HEK293 (cell line): ENCODE measurements around the gene TPM1.

Experiments
- ATF2 ChIP-seq: fragments of 450-650 bp; formaldehyde crosslinking; IDR thresholded peaks from 2 replicates; pipeline ENCODE4 v1.5.1; 2016; ENCODE audit warnings: missing biosample characterization, missing genetic modification characterization, low read depth
- CTCF ChIP-seq: fragments of 450-650 bp; formaldehyde crosslinking; IDR thresholded peaks from 2 replicates; pipeline ENCODE4 v1.5.1; 2016; ENCODE audit warnings: missing biosample characterization, missing genetic modification characterization
- MZF1 ChIP-seq: fragments of 450-650 bp; formaldehyde crosslinking; IDR thresholded peaks from 2 replicates; pipeline ENCODE4 v1.5.1; 2017; ENCODE audit warnings: missing biosample characterization, missing genetic modification characterization, borderline replicate concordance
- ZBTB20 ChIP-seq: fragments of 450-650 bp; formaldehyde crosslinking; IDR thresholded peaks from 2 replicates; pipeline ENCODE4 v1.5.1; 2016; ENCODE audit warnings: missing biosample characterization, missing genetic modification characterization
- ZNF133 ChIP-seq: fragments of 450-650 bp; formaldehyde crosslinking; IDR thresholded peaks from 2 replicates; pipeline ENCODE4 v1.5.1; 2016; ENCODE audit warnings: missing biosample characterization, missing genetic modification characterization
- ZNF184 ChIP-seq: fragments of 450-650 bp; IDR thresholded peaks from 2 replicates; pipeline ENCODE4 v1.5.1; 2018; ENCODE audit warnings: missing biosample characterization, mild to moderate bottlenecking, missing genetic modification characterization
- ZNF274 ChIP-seq, 2 experiments: fragments of 200-500 bp in 1 of 2; fragments of 450-650 bp in 1 of 2; sonication (Bioruptor generic) in 1 of 2; formaldehyde crosslinking in 1 of 2; IDR thresholded peaks; 2 replicates each; pipeline versions ENCODE4 v1.5.1 to v1.6.1; 2014 to 2016; ENCODE audit warnings: borderline replicate concordance in 1 of 2, inconsistent platforms in 1 of 2, low read length in 1 of 2, missing biosample characterization in 1 of 2, missing genetic modification characterization in 1 of 2
- ZNF670 ChIP-seq: fragments of 450-650 bp; formaldehyde crosslinking; IDR thresholded peaks from 2 replicates; pipeline ENCODE4 v1.5.1; 2016; ENCODE audit warnings: missing biosample characterization, missing genetic modification characterization, low read depth
- ZNF747 ChIP-seq: fragments of 450-650 bp; formaldehyde crosslinking; IDR thresholded peaks from 2 replicates; pipeline ENCODE4 v1.5.1; 2016; ENCODE audit warnings: missing biosample characterization, missing genetic modification characterization
- ZNF843 ChIP-seq: fragments of 450-650 bp; formaldehyde crosslinking; IDR thresholded peaks from 2 replicates; pipeline ENCODE4 v1.5.1; 2016; ENCODE audit warnings: missing biosample characterization, missing genetic modification characterization
- TF ChIP-seq, protein P1 (sequence below): fragments of 450-650 bp; formaldehyde crosslinking; IDR thresholded peaks from 2 replicates; pipeline ENCODE4 v1.5.1; 2016; ENCODE audit warnings: missing biosample characterization, missing genetic modification characterization

DNA sequence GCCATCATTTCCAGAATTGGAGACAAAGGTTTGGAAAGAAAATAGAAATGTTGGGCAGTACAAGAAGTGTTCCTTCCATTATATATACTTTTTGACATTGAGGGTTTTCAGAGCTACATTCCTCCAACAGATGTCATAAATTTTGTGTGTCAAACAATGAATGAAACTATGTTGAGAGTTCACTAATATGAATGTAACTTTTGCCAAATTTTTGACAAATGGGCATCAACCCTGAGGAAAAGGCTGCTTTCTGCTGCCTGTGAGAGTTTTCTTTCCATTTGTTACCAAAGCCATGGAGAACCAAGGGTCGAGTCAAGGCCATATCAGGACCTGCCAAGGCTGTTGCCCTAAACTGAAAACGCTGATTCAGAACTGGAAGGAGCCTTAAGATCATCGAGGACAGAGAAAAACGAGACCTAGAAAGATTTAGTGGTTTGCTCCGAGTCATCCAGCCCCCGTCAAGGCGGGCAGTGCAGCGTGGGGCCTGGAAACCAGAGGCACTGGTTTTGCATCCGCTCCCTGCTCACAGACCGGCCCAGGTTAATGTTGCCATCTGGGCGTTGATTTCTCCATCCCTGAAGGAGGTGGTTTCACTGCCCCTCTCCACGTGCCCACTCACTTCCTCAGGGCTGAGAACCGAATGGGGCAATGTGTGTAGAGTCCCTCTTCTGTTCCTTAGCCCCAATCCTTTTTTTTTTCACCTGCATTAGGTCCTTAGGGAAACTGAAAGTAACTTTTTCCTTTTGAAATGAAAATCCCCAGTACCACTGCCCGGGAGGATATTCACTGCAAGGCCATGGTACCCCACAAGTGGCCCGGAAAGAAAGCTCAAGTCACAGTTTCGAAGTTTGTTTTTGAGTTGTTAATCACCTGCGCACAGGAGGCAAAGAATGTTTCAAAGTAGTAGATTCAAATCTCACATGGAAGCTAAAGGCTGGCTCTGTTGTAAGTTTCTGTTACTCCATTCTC lies 32.8 kb downstream of the TPM1 start:
- TF ChIP-seq MZF1 (tag by site-specific recombination) (no peak), ZNF843 (tag by site-specific recombination) (no peak), ZNF274 (IDR thresholded peaks at IDR 0.05; ENCODE audit: low read length) (no peak), ZNF274 (tag by site-specific recombination; IDR thresholded peaks at IDR 0.05; ENCODE audit: borderline replicate concordance) (no peak), ZNF184 (no peak), ZBTB20 (tag by site-specific recombination) (no peak), CTCF (tag by site-specific recombination) (no peak), ZNF133 (tag by site-specific recombination) (no peak), ZNF747 (tag by site-specific recombination) (no peak), ATF2 (no peak), ZNF670 (tag by site-specific recombination) (no peak)
- TF ChIP-seq, protein P1, sequence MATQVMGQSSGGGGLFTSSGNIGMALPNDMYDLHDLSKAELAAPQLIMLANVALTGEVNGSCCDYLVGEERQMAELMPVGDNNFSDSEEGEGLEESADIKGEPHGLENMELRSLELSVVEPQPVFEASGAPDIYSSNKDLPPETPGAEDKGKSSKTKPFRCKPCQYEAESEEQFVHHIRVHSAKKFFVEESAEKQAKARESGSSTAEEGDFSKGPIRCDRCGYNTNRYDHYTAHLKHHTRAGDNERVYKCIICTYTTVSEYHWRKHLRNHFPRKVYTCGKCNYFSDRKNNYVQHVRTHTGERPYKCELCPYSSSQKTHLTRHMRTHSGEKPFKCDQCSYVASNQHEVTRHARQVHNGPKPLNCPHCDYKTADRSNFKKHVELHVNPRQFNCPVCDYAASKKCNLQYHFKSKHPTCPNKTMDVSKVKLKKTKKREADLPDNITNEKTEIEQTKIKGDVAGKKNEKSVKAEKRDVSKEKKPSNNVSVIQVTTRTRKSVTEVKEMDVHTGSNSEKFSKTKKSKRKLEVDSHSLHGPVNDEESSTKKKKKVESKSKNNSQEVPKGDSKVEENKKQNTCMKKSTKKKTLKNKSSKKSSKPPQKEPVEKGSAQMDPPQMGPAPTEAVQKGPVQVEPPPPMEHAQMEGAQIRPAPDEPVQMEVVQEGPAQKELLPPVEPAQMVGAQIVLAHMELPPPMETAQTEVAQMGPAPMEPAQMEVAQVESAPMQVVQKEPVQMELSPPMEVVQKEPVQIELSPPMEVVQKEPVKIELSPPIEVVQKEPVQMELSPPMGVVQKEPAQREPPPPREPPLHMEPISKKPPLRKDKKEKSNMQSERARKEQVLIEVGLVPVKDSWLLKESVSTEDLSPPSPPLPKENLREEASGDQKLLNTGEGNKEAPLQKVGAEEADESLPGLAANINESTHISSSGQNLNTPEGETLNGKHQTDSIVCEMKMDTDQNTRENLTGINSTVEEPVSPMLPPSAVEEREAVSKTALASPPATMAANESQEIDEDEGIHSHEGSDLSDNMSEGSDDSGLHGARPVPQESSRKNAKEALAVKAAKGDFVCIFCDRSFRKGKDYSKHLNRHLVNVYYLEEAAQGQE: no peak
